Chondrocyte (in vitro differentiated cells): ENCODE results near the gene ADAM33. TPM values are rescaled to one million over a fixed set of nuclear protein-coding genes. Genes with fewer than 3 reads are reported as not detected.

ENCODE experiments used
- DNase-seq: peaks from one replicate; pipeline ENCODE4 v3.0.0; 2021; ENCODE audit warnings: mixed read lengths, low spot score
- H3K27ac Mint-ChIP-seq: one replicate; pipeline ENCODE4 v1.8.0; 2021; ENCODE audit warnings: mild to moderate bottlenecking, moderate library complexity, mixed read lengths; ENCODE audit not compliant: unreplicated experiment
- H3K27me3 Mint-ChIP-seq: 2 replicates; pipeline ENCODE4 v1.8.0; 2021; ENCODE audit warnings: low read depth, mixed read lengths
- H3K36me3 Mint-ChIP-seq: 2 replicates; pipeline ENCODE4 v1.8.0; 2021; ENCODE audit warnings: low read depth, mixed read lengths
- H3K4me1 Mint-ChIP-seq: 2 replicates; pipeline ENCODE4 v1.8.0; 2021; ENCODE audit warnings: low read depth, mild to moderate bottlenecking, mixed read lengths
- H3K4me3 Mint-ChIP-seq: one replicate; pipeline ENCODE4 v1.8.0; 2021; ENCODE audit warnings: mild to moderate bottlenecking, moderate library complexity, mixed read lengths; ENCODE audit not compliant: unreplicated experiment
- H3K9me3 Mint-ChIP-seq: 2 replicates; pipeline ENCODE4 v1.8.0; 2021; ENCODE audit warnings: low read depth, mixed read lengths
- total RNA-seq: library from RNA; stranded (reverse); gene quantifications from 3 replicates; pipeline ENCODE4 v1.2.1, GENCODE V29; 2021
- TF ChIP-seq, protein P1 (sequence below): fragments of 200-600 bp; sonication (generic); IDR thresholded peaks from 2 replicates; pipeline ENCODE4 v1.5.0; 2021; ENCODE audit warnings: antibody characterized with exemption, mild to moderate bottlenecking, moderate library complexity

Gene ADAM33
- total RNA-seq, 1 donor from 2014 or later = 13.1 TPM

DNA sequence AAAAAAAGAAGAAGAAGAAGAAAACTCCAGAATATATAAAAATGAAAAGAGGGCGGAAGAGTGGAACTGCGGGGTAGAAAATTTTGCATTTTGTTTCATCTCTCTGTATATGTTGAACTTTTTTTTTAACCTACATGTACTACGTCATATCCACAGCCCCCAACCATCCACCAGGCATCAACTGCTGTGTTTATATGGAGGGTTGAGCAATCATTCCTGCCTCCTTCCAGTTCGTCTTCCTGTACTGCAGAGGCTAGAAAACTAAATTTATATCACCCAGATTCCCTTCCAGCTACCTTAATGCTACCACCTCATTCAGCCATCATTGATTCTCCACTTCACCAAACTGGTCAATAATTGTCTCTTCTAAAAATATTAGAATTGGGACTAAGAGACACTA, 40.1 kb upstream of the ADAM33 start:
- no peaks in the 10 kb centered on the region for H3K36me3 Mint-ChIP-seq
- H3K27ac Mint-ChIP-seq = no peak overlapping the region
- no peak overlapping the region for H3K4me3 Mint-ChIP-seq
- no peaks in the 10 kb centered on the region for H3K4me1 Mint-ChIP-seq
- peaks cover 38% of the 10 kb centered on the region for H3K27me3 Mint-ChIP-seq
- TF ChIP-seq, protein P1, sequence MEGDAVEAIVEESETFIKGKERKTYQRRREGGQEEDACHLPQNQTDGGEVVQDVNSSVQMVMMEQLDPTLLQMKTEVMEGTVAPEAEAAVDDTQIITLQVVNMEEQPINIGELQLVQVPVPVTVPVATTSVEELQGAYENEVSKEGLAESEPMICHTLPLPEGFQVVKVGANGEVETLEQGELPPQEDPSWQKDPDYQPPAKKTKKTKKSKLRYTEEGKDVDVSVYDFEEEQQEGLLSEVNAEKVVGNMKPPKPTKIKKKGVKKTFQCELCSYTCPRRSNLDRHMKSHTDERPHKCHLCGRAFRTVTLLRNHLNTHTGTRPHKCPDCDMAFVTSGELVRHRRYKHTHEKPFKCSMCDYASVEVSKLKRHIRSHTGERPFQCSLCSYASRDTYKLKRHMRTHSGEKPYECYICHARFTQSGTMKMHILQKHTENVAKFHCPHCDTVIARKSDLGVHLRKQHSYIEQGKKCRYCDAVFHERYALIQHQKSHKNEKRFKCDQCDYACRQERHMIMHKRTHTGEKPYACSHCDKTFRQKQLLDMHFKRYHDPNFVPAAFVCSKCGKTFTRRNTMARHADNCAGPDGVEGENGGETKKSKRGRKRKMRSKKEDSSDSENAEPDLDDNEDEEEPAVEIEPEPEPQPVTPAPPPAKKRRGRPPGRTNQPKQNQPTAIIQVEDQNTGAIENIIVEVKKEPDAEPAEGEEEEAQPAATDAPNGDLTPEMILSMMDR = no peak
- H3K9me3 Mint-ChIP-seq = no peaks in the 10 kb centered on the region
- no peak for DNase-seq

DNA sequence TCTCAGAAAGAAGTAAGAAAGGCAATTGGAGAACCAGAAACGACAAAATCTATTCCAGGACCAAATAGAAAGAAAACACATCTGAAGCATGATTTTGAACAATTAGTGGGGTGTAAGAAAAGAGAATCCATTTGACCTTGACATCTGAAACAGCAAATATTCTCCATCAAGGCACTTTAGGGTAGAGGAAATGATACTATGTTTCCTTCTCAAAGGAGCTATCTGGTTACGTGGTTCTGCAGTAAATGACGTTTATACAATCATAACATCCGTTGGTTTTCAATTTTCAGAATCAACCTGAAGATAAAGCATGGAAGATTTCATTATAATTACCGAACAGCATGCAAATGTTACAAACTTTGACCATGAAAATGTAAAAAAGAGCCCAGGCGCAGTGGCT, 38.8 kb upstream of the ADAM33 start:
- Mint-ChIP-seq H3K9me3 (no peaks in the 10 kb centered on the region), H3K36me3 (no peaks in the 10 kb centered on the region), H3K27me3 (peaks cover 34% of the 10 kb centered on the region), H3K4me3 (no peak overlapping the region), H3K27ac (no peak overlapping the region), H3K4me1 (no peaks in the 10 kb centered on the region)
- DNase-seq = no peak
- TF ChIP-seq, protein P1 = no peak

DNA sequence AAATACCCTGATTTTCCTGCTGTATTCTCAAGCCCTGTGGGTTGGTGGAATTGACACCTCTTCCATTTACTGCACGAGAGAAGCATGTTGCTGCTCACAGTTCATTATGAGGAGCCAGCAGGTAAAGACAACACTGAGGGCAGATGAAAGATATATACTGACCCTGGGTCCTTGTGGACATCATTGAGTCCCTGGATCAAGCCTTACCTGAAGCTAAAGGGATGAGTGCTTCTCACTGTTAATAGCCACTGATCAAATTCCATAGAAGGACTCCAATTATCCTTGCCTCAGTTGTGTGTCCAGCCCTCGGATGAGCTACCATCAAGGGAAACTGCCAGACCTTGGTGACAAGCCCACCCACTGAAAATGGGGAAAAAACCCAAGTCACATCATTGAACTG, 38.3 kb upstream of the ADAM33 start:
- no peaks in the 10 kb centered on the region for H3K36me3 Mint-ChIP-seq
- peaks cover 34% of the 10 kb centered on the region for H3K27me3 Mint-ChIP-seq
- DNase-seq = peak; percentile 2
- H3K4me3 Mint-ChIP-seq = no peak overlapping the region
- TF ChIP-seq, protein P1 = no peak
- no peaks in the 10 kb centered on the region for H3K4me1 Mint-ChIP-seq
- H3K9me3 Mint-ChIP-seq = no peaks in the 10 kb centered on the region
- H3K27ac Mint-ChIP-seq = no peak overlapping the region

DNA sequence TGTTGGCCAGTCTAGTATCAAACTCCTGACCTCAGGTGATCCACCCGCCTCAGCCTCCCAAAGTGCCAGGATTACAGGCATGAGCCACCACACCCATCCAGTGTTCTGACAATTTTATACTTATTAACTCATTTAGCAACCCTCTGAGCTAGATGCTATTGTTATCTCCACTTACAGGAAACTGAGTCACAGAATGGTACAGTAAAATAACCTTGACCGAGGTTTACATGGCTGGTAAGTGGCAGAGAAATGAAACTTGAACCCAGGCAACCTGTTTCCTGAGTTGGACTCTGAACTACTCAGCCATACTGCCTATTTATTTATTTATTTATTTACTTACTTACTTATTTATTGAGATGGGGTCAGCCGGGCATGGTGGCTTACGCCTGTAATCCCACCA, 37.2 kb upstream of the ADAM33 start:
- H3K9me3 Mint-ChIP-seq = no peaks in the 10 kb centered on the region
- no peak overlapping the region for H3K27ac Mint-ChIP-seq
- TF ChIP-seq, protein P1 = no peak

DNA sequence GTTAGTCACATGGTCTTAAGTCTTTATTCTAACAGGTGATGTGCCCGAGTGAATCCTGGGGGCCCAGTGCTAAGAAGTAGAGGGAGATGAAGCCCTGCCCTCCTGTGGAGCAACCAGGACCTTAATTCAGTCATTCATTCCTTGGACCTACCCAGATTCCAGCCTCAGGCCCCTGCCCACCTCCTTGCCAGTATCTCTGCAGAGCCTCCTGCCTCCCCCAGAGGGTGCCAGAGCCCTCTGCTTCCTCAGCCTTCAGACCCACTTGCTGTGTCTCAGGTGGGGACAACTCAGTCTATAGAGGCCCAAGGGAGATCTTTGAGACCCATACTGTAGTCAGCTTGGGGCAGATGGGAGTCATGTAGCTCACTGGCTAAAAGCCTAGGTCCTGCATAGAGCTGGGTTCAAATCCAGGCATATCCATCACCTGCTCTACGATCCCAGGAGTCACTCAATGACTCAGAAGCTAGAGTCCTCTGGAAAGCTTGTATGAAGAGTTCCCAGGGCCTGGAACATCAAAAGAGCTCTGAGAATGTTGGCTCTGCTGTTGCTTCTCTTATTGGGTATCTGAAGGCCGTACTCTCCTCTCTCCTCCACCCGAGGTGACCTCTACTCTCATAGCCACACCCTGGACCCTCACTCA, 34.5 kb upstream of the ADAM33 start:
- Mint-ChIP-seq H3K4me3 (no peak overlapping the region), H3K4me1 (no peaks in the 10 kb centered on the region), H3K27ac (no peak overlapping the region), H3K9me3 (no peaks in the 10 kb centered on the region), H3K27me3 (peaks cover 17% of the 10 kb centered on the region), H3K36me3 (no peaks in the 10 kb centered on the region)
- TF ChIP-seq, protein P1 = peak; percentile 83
- DNase-seq = peak; percentile 42

More for the DNA sequence above, 37.2 kb upstream of the ADAM33 start:
- no peaks in the 10 kb centered on the region for H3K4me1 Mint-ChIP-seq
- H3K36me3 Mint-ChIP-seq = no peaks in the 10 kb centered on the region
- H3K4me3 Mint-ChIP-seq = no peak overlapping the region
- DNase-seq = no peak
- peaks cover 29% of the 10 kb centered on the region for H3K27me3 Mint-ChIP-seq
